NT2/D1 (cell line): ENCODE results near the gene PIK3AP1.

Source experiments
- DNase-seq: peaks from one replicate; pipeline ENCODE4 v3.0.0-alpha.2; 2011; ENCODE audit warnings: low read depth, low spot score
- H3K27me3 ChIP-seq: 2 replicates; pipeline ENCODE4 v1.6.0; 2011; ENCODE audit warnings: mild to moderate bottlenecking; ENCODE audit not compliant: insufficient read length, insufficient read depth
- H3K36me3 ChIP-seq: 2 replicates; pipeline ENCODE4 v1.6.1; 2011; ENCODE audit warnings: mild to moderate bottlenecking, low read length, mixed read lengths; ENCODE audit not compliant: insufficient read depth, insufficient read length
- H3K4me1 ChIP-seq: 2 replicates; pipeline ENCODE4 v1.5.1; 2011; ENCODE audit not compliant: insufficient read depth, insufficient read length
- H3K4me3 ChIP-seq: 2 replicates; pipeline ENCODE4 v1.5.1; 2011; ENCODE audit warnings: low read depth; ENCODE audit not compliant: insufficient read length
- H3K9ac ChIP-seq: 2 replicates; pipeline ENCODE4 v1.6.0; 2011; ENCODE audit warnings: low read depth; ENCODE audit not compliant: insufficient read length
- H3K9me3 ChIP-seq: 2 replicates; pipeline ENCODE4 v1.5.1; 2011; ENCODE audit warnings: mild to moderate bottlenecking, low read length; ENCODE audit not compliant: insufficient read depth
- SUZ12 ChIP-seq: IDR thresholded peaks from 2 replicates; pipeline ENCODE4 v1.6.1; 2011; ENCODE audit not compliant: insufficient read length, insufficient read depth; ENCODE audit errors: extremely low read depth
- YY1 ChIP-seq: IDR thresholded peaks from 2 replicates; pipeline ENCODE4 v1.6.1; 2011; ENCODE audit not compliant: insufficient read length, insufficient read depth
- ZNF274 ChIP-seq: IDR thresholded peaks from 2 replicates; pipeline ENCODE4 v1.6.1; 2011; ENCODE audit warnings: mild to moderate bottlenecking, low read depth, low read length

Gene PIK3AP1

DNA sequence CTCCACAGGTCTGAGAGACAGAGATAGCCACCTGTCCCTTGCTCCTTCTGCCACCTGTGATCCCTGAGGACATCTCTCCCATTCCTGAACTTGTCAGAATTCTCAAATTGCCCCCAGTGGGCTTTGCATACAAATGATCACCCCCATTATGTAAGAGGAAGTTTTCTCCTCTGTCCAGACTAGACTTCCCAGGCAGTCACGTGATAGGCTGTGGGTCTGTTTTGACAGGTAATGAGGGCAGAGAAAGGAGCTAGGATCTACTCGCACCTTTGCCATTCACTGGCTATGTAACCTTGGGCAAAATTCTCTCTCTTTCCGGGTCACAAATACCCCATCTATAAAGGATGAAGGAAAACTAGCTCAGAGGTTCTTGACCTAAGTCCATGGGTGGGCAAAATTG lies 112.1 kb downstream of the PIK3AP1 start:
- no peak for TF ChIP-seq YY1
- TF ChIP-seq SUZ12, result no peak
- no peak for TF ChIP-seq ZNF274

GRCh38 chr10:96606946-96607345 lies 113.4 kb downstream of the PIK3AP1 start:
- no peaks in the 10 kb centered on the region for H3K9me3 ChIP-seq
- no peak overlapping the region for H3K9ac ChIP-seq
- no peaks in the 10 kb centered on the region for H3K27me3 ChIP-seq
- peaks cover 2% of the 10 kb centered on the region for H3K4me1 ChIP-seq
- no peaks in the 10 kb centered on the region for H3K36me3 ChIP-seq
- TF ChIP-seq ZNF274, result no peak
- TF ChIP-seq YY1, result no peak
- no peak for TF ChIP-seq SUZ12
- DNase-seq, result no peak
- H3K4me3 ChIP-seq, result no peak overlapping the region

More for the DNA sequence above, 112.1 kb downstream of the PIK3AP1 start:
- Histone ChIP-seq H3K9ac (no peak overlapping the region), H3K4me1 (peaks cover 2% of the 10 kb centered on the region), H3K27me3 (no peaks in the 10 kb centered on the region), H3K4me3 (no peak overlapping the region), H3K9me3 (no peaks in the 10 kb centered on the region), H3K36me3 (no peaks in the 10 kb centered on the region)
- no peak for DNase-seq

DNA sequence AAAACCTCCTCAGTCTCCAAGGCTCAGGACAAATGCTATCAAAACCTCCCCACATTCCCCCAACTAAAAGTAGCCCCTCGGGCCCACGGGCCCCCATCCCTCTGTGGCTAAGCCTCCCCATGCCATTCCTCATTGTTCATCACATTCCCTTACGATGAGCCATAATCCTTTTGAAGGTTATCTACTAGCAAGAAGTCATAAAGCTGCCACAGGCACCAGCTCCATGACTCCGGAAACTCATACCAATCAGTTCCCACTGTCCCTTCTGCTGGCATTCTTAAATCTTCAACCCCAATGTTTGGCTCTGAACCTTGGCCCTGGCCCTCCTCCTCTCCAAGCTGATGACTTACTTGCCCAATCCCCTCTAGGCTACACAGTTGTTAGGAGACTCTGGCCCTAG lies 114.1 kb downstream of the PIK3AP1 start:
- Histone ChIP-seq H3K36me3 (no peaks in the 10 kb centered on the region), H3K9me3 (no peaks in the 10 kb centered on the region), H3K9ac (no peak overlapping the region), H3K4me3 (no peak overlapping the region), H3K27me3 (no peaks in the 10 kb centered on the region), H3K4me1 (peaks cover 2% of the 10 kb centered on the region)
- no peak for DNase-seq
- TF ChIP-seq ZNF274, result no peak
- no peak for TF ChIP-seq YY1

- H3K9ac ChIP-seq, result no peak overlapping the region
- DNase-seq, result no peak
- no peak for TF ChIP-seq YY1
- no peak for TF ChIP-seq SUZ12
- TF ChIP-seq ZNF274, result no peak
- H3K27me3 ChIP-seq, result no peaks in the 10 kb centered on the region
- no peaks in the 10 kb centered on the region for H3K4me1 ChIP-seq
- H3K36me3 ChIP-seq, result no peaks in the 10 kb centered on the region
- no peaks in the 10 kb centered on the region for H3K9me3 ChIP-seq
- H3K4me3 ChIP-seq, result no peak overlapping the region
Measured at GRCh38 chr10:96600337-96600736, 120.0 kb downstream of the PIK3AP1 start.

DNA sequence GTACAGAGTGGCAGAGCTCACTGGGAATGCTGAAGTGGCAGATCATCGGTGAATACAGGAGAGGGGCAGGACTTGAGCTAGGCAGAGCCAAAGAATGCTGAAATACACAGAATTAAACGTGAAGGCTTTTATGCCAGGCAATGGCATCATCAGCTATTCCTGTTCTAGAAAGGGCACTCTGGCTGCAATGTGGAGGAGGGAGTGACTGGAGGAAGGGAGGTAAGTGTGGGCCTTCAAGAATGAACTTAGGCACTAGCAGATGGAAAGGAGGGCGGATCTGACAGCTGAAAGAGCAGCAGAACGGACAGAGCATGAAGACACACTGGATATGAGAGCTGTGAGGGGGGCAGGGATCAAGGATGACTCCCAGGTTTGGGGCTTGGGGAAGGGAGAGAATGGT lies 121.5 kb downstream of the PIK3AP1 start:
- no peaks in the 10 kb centered on the region for H3K36me3 ChIP-seq
- no peak for TF ChIP-seq SUZ12
- TF ChIP-seq YY1, result no peak
- no peak for TF ChIP-seq ZNF274
- H3K9me3 ChIP-seq, result peaks cover 9% of the 10 kb centered on the region; the same call in 1 of the 2 replicates
- no peak overlapping the region for H3K9ac ChIP-seq
- no peak for DNase-seq
- no peaks in the 10 kb centered on the region for H3K4me1 ChIP-seq
- no peak overlapping the region for H3K4me3 ChIP-seq
- no peaks in the 10 kb centered on the region for H3K27me3 ChIP-seq

DNA sequence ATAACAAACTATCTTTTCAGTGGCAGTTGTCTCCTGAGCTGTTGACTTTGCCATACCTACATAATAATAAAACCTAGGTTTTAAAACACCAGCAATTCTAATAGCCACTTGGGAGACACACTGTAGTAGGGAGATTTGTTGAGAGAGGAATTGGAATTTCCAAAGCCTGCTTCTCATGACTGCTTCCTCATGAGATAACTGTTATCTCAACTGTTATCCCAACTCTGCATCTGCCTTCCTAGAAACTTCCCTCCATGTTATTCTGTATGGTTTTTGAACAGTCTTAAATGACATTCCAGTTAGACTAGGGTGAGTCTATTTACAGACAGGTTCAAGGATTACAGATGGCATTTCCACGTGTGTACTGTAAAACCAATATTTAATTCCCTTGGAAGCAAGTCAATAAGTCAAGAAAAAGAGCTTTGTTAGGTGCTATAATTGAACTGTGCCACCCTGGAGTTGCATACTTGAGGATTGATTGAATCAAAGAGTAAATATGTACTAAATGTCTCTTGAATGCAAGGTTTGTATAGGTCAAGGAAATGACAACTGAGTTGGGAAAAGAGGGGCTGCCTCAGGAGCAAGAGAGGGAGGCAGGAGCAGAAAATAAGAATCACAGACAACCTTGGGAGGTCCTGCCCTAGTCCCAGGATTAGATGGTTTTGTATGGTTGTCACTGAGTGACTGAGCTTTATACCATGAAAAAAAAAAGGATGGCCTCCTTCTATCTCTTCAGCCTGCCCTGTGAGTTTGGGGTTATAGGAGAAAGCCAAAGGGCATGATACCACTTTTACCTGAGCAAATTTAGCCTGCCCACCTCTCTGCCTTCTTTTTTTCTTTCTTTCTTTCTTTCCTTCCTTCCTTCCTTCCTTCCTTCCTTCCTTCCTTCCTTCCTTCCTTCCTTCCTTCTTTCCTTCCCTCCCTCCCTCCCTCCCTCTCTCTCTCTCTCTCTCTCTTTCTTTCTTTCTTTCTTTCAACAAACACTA lies 123.6 kb downstream of the PIK3AP1 start:
- DNase-seq, result no peak
- Histone ChIP-seq H3K9ac (no peak overlapping the region), H3K27me3 (no peaks in the 10 kb centered on the region), H3K9me3 (peaks cover 17% of the 10 kb centered on the region), H3K4me1 (no peaks in the 10 kb centered on the region), H3K36me3 (no peaks in the 10 kb centered on the region), H3K4me3 (no peak overlapping the region)
- no peak for TF ChIP-seq SUZ12
- TF ChIP-seq YY1, result no peak
- TF ChIP-seq ZNF274, result no peak

- Histone ChIP-seq H3K4me1 (no peaks in the 10 kb centered on the region), H3K36me3 (no peaks in the 10 kb centered on the region), H3K4me3 (no peak overlapping the region), H3K27me3 (no peaks in the 10 kb centered on the region), H3K9me3 (peaks cover 17% of the 10 kb centered on the region), H3K9ac (no peak overlapping the region)
- no peak for DNase-seq
- TF ChIP-seq YY1 (no peak), SUZ12 (no peak), ZNF274 (no peak)
Measured at GRCh38 chr10:96595741-96596140, 124.6 kb downstream of the PIK3AP1 start.
